NCI-H2107 treated with DMSO at 0.1 percent for 48 hours (cell line): ENCODE results near the gene NKAIN4.

Experiments
- DNase-seq: peaks from one replicate; lab custom pipeline; 2025; ENCODE audit not compliant: unreplicated experiment; lab: John Stamatoyannopoulos, UW

The NKAIN4 gene

DNA sequence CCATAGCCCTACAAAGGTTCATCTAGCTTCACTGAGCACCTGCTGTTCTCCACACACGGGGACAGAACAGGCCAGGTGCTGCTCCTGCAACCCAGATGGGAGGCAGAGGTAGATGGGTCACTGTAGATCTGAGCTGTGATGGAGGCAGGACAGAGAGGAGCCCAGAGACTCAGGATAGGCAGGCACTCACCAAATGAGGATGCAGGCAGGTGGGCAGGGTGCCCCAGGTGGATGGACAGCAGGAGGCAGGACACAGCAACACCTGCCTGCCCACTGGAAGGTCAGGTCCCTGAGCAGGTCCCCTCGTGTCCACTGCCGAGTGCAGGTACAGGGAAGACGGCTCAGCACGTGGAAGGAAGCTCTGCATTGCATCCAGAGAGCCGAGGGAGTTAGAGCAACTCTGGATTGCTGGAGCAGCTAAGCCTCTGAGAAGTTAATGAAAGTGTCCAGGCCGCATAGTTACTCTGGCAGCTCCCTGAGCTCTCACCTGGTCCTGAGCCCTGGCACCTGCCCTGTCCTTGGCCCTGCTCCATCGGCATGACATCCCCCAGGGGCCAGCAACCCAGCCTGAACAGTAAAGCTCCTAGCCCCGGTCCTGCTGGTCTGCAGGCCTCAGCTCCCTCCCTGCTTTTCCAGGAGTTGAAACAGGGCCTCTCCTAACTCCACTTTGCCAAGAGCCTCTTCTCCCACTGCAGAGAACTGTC lies 33.4 kb downstream of the NKAIN4 start:
- no peak for DNase-seq

DNA sequence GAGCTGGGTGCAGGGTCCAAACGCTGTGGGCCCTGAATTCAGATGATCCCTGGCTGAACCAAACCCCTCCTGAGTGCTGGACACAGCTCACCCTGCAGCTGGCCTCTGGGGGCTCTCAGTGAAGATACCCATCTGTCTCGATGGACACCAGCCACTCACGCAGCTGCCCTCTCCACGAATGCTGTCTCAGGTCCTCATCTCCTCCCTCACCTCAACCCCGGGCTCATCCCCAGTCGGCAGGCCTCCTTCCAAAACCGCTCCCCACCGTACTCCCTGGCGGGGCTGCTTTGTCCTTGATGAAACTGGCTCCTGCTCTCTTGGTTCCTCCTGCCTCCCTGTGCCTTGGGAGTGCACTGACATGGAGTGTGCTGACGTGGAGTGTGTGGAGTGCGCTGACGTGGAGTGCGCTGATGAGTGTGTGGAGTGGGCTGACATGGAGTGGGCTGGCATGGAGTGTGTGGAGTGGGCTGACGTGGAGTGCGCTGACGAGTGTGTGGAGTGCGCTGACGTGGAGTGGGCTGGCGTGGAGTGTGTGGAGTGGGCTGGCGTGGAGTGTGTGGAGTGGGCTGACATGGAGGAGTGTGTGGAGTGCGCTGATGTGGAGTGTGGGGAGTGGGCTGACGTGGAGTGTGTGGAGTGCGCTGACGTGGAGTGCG lies 34.3 kb downstream of the NKAIN4 start:
- no peak for DNase-seq

DNA sequence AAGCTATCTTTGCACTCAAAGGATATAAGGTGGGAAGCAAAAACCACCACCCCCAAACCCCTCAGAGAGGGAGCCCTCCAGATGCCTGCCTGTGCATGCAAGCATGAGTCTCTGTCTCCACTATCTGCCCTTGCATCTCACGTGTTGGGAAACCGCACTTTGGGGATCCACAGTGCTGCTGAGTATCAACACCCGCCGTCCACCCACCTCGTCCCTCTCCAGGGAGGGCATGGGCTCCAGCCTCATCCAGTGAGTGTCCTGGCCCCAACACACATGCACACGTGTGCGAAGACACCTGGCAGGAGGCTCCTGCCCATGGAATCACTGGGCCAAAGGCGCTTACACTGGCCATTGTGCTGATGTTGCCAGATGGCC lies 34.8 kb downstream of the NKAIN4 start:
- no peak for DNase-seq

DNA sequence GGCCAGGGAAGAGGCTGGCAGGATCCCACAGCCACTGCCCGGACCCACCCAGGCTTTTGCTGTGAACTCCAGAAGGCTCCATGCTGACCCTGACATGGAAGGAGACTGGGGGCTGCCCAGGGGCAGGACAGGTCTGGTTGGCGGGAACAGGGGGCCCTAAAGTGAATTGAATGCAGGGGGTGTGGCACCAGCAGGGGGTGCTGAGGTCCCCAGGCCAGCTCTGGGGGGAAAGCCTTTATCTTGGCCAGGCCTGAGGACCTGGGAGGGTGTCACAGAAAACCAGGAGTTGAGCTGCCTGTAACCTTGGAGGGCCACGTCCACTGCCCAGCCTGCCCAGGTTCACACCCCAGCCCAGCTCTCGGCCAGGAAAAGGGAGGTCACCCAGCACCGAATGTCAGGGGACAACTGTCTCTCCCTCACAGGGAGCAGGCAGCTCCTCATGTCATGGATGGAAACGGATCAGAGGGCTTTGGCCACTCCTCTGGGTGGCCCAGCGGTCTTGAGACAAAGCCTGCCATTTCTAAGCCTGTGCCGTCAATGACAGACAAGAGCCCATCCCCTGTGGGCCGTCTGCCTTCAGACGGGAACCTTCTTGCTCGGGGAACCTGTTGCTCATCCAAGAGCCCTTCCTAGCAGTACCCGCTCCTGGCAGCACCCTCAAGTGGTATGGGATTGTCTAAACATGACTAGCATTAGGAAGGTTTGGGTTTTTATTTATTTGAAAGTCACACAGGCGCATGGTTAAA lies 35.4 kb downstream of the NKAIN4 start:
- no peak for DNase-seq

DNA sequence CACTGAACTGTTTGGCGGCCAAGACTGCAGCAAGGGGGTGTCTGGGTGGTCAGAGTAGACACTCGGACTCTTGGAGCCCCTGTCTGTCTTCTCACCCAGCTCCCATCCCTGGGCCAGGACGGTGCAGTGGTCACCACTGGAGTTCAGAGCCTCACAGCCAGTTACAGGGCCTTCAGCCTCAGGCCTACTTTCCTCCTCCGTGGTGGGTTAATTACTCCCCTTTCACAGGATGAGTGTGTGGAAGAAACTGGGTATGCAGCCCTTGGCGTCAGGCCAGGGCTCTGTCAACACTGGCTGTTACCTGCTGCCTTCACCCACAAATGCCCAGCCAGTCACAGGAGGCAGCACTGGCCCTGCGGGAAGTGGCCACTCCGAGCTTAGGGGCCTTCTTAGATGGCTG lies 36.6 kb downstream of the NKAIN4 start:
- no peak for DNase-seq

DNA sequence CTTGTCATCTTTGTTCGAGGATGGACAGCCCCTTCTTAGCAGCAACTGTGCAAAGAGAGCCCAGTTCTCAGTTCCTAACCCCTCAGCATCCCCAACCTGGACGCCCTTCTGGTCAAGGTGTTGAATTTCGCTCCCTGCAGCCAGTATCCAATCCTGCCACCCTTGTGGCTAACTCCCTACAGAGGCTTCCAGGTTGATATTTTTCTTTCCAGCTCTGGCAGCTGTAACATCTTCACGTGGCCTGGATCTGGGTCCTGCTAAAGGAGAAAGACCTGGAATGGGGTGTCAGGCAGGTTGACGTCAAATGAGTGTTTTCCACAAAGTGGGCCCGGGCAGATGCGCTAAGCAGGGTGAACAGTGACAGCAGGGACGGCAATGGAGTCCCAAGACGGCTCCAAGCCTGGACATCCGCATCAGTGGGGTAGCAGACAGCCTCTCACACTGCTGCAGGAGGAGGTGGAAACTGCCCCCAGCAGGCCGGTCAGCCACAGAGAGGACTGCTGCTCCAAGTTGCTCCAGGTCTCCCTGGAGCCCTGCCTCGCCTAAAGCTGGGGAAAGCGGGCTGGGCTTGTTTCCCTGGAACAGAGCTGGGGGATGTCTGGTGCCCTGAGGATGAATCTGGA lies 37.3 kb downstream of the NKAIN4 start:
- no peak for DNase-seq

DNA sequence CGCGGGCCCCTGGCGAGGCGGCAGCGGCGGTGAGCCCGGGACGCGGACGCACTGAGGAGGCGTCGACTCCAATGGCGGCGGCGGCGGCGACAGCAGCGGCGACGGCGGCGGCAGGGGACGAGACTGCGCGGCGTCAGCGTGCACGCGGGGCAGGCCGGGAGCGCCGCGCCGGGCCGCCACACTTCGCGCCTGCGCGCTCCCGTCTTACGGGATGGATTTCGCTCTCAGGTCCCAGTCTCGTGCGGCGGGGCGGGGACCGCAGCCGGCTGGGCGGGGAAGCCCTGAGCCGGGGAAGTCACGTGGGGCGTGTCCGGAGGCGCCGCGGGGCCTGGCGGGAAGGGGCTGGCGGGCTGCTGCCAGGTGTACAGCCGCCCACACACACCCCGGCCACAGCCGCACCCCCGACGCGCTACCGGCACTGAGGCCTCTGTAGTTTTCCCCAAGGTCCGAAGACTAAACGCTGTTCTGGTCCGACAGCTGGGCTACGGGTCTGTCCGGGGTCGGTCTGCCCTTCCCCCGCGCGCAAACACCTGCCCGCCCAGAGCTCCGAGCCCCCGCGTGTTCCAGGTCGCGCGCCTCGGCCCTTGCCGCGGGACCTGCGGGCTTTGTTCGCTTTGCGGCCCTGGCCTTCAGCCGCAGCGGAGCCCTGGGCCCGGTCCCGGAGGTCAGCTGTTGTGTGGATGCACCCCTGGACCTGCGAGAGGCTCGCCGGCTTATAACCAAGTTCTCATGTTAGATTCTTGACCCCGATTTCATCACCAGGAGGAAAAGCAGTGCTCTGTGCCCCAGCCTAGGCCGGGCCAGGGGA lies 38.0 kb downstream of the NKAIN4 start, which contains the start of gene YTHDF1:
Gene YTHDF1 (minus strand): TSS at position 91 of the 808 bp plus-strand sequence. CDS start 239 bp downstream, outside the sequence.
- peak; percentile 94 for DNase-seq

DNA sequence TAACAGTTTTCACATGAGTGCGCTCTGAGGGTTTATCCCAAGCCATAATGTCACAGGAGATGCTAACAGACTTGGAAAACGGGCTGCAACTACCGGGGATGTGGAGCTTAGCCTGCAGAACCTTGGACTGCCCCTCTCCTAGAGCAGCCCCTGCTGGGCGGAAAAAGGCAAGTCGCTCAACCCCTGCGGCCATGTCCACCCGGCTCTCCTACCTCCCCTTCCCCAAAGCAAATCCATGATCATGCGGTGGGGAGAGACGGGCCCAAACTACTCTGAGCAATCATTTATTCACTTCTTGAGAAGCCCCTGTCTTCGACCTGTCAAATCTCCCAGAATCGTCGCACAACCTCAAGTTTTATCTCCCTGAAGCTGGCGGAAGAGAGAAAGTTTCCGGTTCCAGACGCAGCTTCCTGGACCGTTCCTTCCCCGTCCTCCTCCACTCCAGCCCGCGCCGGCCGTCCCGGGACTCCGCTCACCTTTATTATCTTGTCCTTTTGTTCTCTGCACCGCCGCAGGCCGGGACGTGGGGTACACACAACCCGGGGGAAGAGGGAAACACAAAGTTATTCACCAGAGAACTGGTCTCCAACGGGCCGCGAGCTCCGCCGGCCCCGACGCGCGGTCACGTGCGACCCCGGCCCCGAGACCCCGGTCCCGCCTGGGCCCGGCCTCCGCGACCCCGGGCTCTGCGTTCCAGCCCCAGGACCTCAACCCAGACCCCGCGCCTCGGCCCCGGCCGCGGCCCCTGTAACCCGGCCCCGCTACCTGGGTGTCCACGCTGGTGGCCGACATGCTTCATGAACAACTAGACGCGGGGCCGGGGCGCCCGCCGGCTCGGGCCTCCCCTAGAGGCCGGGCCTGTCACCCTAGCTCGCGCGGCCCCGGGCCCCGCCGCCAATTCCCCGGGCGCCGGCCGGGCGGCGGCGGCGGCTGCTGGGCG lies 38.9 kb downstream of the NKAIN4 start:
- no peak for DNase-seq

DNA sequence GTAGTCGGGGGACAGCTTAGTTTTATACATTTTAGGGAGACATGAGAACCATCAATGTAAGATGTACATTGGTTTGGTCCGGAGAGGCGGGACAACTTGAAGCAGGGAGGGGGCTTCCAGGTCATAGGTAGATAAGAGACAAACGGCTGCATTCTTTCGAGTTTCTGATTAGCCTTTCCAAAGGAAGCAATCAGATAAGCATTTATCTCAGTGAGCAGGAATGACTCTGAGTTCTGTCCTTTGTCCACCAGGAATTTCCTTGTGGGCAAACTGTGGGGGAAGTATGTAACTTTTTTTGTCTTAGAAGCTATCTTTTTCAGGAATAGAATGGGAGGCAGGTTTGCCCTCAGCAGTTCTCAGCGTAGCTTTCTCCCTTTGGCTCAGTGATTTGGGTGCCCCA lies 39.7 kb downstream of the NKAIN4 start:
- no peak for DNase-seq

DNA sequence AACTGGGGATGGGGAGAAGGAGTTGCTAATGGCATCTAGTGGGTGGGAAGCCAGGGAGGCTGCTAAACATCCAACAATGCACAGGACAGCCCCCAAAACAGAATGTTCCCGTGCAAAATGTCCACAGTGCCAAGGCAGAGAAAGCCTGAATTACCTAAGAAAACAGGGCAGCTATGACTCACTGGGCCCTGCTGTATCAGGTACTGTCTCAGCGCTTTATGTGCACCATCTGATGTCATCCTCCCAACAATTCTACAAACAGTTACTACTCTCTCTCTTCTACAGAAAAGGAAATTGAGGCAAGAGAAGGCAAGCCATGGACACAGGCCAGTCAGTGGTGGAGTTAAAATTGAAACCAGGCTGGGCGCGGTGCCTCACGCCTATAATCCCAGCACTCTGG lies 41.5 kb downstream of the NKAIN4 start:
- DNase-seq = no peak

DNA sequence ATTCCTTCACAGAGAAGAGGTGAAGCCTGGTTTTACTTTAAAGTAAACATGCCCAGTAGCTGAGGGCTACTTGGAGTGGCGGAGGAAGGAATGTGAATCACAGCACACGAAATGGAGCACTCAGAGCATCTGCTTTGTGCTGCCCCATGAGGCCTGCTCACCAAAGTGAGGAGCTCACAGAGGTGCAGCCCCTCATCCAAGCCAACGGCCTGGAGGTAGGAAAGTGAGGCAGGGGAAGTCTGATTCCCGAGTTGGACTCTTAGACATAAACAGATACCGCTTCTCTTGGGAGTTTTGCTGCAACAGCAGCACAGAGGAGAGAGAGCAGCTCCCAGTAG lies 41.9 kb downstream of the NKAIN4 start:
- DNase-seq = no peak

DNA sequence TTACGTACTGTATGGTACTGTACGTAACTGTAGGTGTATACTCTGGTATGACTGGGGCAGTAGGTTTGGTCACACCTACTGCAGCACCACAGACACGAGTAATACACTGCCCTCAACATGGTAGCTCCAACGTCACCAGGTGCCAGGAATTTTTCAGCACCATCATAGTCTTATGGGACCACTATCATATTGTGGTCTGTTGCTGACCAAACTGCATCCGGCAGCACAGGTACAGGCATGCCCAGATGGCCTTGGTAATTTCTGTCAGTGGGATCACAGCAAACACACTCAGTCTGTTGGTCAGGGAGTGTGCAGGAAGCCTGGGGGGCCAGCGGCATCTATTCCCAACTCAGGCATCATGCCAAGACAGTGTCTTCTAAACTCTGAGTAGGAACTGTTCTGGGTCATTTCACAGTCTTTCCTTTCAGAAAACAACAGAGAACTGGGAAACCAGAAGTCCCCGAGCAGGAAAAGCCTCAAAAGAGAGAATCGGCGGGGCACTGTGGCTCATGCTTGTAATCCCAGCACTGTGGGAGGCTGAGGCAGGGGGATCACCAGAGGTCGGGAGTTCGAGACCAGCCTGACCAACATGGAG lies 44.2 kb downstream of the NKAIN4 start:
- no peak for DNase-seq

DNA sequence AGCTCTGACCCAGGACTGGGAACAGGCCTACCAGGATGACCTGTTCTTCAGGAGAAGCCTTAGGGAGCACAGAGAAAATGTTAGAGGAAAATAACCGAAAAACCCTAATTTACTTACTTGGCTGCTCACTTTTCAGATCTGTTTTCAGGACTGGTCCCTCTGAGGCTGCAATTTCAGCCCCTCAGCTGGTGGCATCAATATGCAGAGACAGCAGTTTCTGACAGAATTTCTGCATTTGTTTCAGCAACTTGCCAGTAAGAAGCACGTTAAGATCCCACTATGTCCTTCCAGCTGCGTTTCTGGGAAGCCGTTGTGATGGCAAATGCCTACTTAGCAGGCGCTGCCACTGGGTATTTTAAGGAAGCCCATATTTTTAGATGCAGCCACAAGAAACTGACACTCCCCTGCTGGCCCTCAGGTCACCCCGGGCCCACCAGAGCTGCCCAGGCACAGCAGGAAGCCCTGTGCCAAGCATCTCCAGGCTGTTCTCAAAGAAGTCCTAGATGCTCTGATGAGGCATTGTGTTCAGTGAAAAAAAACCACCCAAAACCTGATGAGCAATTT lies 45.8 kb downstream of the NKAIN4 start:
- no peak for DNase-seq

DNA sequence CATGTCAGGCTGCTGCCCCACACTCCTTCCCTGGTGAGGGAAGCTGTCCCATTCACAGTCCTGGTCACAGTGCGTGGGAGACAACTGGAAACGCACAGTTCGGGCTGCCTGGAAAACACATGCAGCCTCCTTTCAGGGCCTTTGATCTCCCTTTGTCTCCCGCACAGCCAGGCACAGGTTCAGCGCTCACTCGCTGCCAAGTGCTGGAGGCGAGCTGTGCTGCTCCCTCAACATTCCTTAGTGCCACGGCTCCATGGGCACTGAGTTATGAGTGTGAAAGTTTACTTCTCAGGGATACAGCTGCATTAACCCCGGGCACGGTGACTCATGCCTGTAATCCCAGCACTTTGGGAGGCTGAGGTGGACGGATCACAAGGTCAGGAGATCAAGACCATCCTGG lies 47.4 kb downstream of the NKAIN4 start:
- no peak for DNase-seq

DNA sequence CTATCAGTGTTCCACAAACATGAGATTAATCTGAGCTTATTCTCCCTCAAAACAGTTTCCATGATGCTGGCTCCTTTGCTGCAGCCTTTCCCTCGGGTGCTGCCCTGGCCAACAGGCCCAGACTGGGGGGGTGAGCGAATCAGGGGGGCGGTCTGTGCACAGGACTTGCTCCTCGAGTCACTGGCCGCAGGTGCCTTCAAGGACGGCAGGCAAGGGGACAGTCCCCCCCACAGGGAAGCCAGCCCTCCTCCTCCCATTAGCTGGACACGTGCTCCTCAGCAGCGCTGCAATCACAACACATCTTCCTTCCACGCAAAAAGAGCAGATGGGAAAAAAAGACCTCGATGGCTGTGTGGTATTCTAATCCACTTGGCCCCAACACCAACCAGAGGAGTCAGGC lies 48.4 kb downstream of the NKAIN4 start:
- no peak for DNase-seq

DNA sequence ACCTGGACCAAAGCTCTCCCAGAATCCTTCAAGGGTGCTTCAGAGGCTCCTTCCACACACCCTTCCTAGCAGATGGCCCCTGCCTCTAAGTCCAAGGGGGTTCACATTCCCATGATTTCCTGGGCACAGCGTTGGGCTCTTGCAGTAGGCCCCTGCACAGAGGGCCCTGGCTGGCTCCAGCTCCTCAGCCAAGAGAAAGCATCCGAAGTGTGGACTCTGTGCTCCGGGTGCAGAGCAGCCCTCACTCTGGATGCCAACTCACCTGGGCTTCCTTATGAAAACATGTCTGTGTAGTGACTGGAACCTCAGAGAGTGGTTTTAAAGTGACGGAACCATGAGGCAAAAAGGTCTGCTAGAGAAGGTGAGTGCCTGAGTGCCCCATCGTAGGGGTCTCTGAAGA lies 49.9 kb downstream of the NKAIN4 start:
- no peak for DNase-seq

DNA sequence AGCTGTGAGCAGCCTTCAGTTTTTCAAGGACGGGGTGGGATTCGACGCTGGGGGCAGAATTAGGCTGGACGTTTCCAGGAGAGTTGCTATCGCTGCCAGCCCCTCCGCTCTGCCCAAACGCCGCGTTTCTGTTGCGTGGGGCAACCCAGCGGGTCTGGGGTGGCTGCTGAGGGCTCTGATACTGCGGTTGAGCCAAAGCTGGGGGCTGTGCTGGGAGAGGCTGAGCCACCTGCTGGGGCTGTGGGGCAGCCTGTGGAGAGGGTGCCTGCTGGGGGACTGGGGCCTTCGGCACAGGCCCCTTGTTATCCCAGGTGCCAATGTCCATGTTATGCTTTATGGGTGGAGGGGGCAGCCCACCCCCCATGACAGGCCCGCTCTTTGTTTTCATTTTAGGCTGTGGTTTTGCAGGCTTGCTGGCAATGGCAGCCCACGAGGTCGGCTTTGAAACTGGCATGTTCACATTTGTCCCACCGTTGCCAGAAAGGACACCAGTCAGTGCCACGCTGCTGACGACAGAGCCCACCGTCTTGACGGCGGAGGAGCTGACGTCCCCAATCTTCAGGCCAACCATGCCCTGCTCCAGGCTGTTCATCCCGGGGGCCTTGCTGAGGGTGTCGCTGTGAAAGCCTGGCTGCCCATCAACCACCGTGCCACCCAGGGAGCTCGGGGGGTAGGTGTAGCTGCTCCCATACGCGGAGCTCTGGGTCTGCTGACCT lies 51.3 kb downstream of the NKAIN4 start:
- DNase-seq = no peak

DNA sequence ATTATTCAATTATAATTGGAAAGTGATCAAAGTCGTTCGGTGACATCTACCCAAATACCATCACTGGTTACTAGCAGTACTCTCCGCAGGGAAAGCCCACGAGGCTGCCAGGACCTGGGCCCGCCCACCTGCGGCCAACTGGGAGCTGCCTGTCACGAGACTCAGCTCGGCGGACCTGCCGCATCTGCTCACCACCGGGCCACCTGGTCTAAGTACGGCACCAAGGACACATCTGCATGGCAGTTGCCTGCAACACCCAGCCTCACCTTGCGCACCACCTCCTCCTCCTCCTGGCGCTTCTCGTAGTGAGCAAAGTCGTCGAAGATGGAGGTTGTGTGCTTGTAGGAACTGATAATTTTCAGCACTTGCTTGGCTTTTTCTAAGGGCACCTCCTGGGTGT lies 52.2 kb downstream of the NKAIN4 start:
- no peak for DNase-seq

DNA sequence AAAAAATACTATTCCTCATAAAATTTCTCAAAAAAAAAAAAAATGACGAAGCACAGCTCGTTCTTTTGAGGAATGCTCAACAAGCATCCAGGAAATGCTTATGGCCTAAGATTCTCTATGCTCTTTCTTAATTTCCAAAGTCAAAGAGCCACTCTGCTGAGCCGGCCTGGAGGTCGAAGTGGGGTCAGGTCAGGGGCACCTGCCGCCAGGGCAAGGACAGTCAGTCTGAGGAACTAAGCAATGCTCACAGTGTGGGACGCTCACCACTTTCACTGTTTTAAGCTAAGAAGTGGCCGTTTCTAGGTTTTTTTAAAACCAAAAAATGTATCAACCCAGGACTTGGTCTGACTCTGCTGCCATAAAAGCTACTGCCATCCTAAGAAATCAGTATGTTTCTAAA lies 55.7 kb downstream of the NKAIN4 start:
- no peak for DNase-seq
